Naive thymus-derived CD8-positive, alpha-beta T cell (primary cell): ENCODE data around the gene PLA2G2E. TPM values are rescaled to one million over a fixed set of nuclear protein-coding genes. Genes with fewer than 3 reads are reported as not detected.

Experiments used
- ATAC-seq, 2 donors: fragments of 150-1000 bp; cut with Tn5 transposase in 1 of 2; sonication (Bioruptor Pico), chemical (Tn5 transposase) in 1 of 2; 1 replicate in 1 of 2; 2 replicates in 1 of 2; pipeline ENCODE4 v1.10.0; 2021; ENCODE audit warnings: mild to moderate bottlenecking in 2 of 2, moderate library complexity in 2 of 2
- POLR2A ChIA-PET: fragments of 350-600 bp; sonication (Branson Sonifier 250); formaldehyde crosslinking; loops from one replicate; lab custom pipeline; 2021; ENCODE audit warnings: antibody characterized with exemption; lab: Charles Lee
- DNase-seq, 10 donors: peaks; one replicate each; pipeline versions ENCODE4 v3.0.0 to v3.0.0-alpha.2; 2020 to 2022
- H3K27ac Mint-ChIP-seq, 10 donors: one replicate each; pipeline ENCODE4 v1.8.0; 2020 to 2022; ENCODE audit warnings: mild to moderate bottlenecking in 10 of 10, mixed read lengths in 10 of 10, moderate library complexity in 4 of 10, inconsistent platforms in 1 of 10
- H3K27me3 Mint-ChIP-seq, 5 donors: one replicate each; pipeline ENCODE4 v1.8.0; 2021 to 2022; ENCODE audit warnings: mixed read lengths in 5 of 5
- H3K36me3 Mint-ChIP-seq, 3 donors: one replicate each; pipeline ENCODE4 v1.8.0; 2020 to 2022; ENCODE audit warnings: mixed read lengths in 3 of 3, mild to moderate bottlenecking in 2 of 3, inconsistent platforms in 1 of 3
- H3K4me1 Mint-ChIP-seq, 4 donors: one replicate each; pipeline ENCODE4 v1.8.0; 2021 to 2022; ENCODE audit warnings: mixed read lengths in 4 of 4
- H3K4me3 Mint-ChIP-seq, 10 donors: one replicate each; pipeline ENCODE4 v1.8.0; 2020 to 2022; ENCODE audit warnings: mild to moderate bottlenecking in 10 of 10, mixed read lengths in 10 of 10, moderate library complexity in 6 of 10, inconsistent platforms in 1 of 10
- H3K9me3 Mint-ChIP-seq, 9 donors: one replicate each; pipeline ENCODE4 v1.8.0; 2020 to 2022; ENCODE audit warnings: mixed read lengths in 9 of 9, mild to moderate bottlenecking in 3 of 9, inconsistent platforms in 1 of 9, moderate library complexity in 1 of 9
- polyA plus RNA-seq, 3 donors: library from polyadenylated mRNA; unstranded; fragments of 300-500 nt; fragmentation: Illumina TruSeq; gene quantifications; one replicate each; pipeline ENCODE4 v1.2.3, GENCODE V29; 2021
- total RNA-seq, 8 experiments: library from RNA in 2 of 8; stranded (reverse) in 2 of 8; gene quantifications; one replicate each; pipeline ENCODE4 v1.2.3 and lab custom pipeline; 2021 to 2026

The PLA2G2E gene, protein sequence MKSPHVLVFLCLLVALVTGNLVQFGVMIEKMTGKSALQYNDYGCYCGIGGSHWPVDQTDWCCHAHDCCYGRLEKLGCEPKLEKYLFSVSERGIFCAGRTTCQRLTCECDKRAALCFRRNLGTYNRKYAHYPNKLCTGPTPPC
- not detected for total RNA-seq
- not detected for polyA plus RNA-seq
- total RNA-seq (lab: John Stamatoyannopoulos, UW) = 0 reads per million in 6 experiments

- no peak within 1 kb of the TSS for H3K4me3 Mint-ChIP-seq
- peaks cover 1 to 10% (median 5%) of the 10 kb centered on the region in 5 donors for H3K27me3 Mint-ChIP-seq
- ATAC-seq (no peak), DNase-seq (no peak)
- H3K27ac Mint-ChIP-seq = no peak within 1 kb of the TSS
- H3K4me1 Mint-ChIP-seq = peaks cover 0 to 2% (median 0%) of the 10 kb centered on the region in 4 donors
- POLR2A ChIA-PET = no interaction called here
- H3K36me3 Mint-ChIP-seq = no peaks in the 10 kb centered on the region
- H3K9me3 Mint-ChIP-seq = no peaks in the 10 kb centered on the region
Measured at GRCh38 chr1:19923137-19923952, at the start of gene PLA2G2E. Gene PLA2G2E (minus strand): TSS chr1:19923617. CDS start chr1:19923559, 58 bp downstream.

DNA sequence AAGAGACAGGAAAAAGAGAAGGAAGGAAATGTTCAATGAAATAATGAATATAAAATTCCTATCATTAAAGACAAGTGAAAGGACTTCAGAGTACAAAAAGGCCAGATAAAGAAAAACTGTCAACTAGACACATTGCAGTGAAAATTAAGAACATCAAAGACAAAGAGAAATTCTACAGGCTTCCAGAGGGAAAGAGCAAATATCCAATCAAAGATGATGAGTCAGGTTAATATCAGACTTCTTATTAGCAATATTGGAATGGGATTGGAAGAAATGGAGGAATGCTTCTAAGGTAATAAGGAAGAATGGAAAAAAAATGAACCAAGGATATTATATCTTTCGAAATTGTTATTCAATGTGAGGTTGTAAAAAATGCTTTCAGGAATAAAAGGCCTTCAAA is 48.2 kb upstream of the PLA2G2E start:
- Mint-ChIP-seq H3K4me1 (no peaks in the 10 kb centered on the region), H3K27me3 (peaks cover 18 to 52% (median 42%) of the 10 kb centered on the region in 5 donors), H3K36me3 (no peaks in the 10 kb centered on the region), H3K9me3 (no peaks in the 10 kb centered on the region), H3K4me3 (no peak overlapping the region), H3K27ac (no peak overlapping the region)
- no peak for ATAC-seq
- no peak for DNase-seq
- POLR2A ChIA-PET = no interaction called here

GRCh38 chr1:19969898-19970660 is 46.7 kb upstream of the PLA2G2E start:
- H3K4me3 Mint-ChIP-seq = no peak overlapping the region
- H3K27me3 Mint-ChIP-seq = peaks cover 19 to 55% (median 37%) of the 10 kb centered on the region in 5 donors
- H3K36me3 Mint-ChIP-seq = no peaks in the 10 kb centered on the region
- H3K4me1 Mint-ChIP-seq = no peaks in the 10 kb centered on the region
- DNase-seq = no peak
- no peaks in the 10 kb centered on the region for H3K9me3 Mint-ChIP-seq
- ATAC-seq = no peak
- POLR2A ChIA-PET = no interaction called here
- no peak overlapping the region for H3K27ac Mint-ChIP-seq

DNA sequence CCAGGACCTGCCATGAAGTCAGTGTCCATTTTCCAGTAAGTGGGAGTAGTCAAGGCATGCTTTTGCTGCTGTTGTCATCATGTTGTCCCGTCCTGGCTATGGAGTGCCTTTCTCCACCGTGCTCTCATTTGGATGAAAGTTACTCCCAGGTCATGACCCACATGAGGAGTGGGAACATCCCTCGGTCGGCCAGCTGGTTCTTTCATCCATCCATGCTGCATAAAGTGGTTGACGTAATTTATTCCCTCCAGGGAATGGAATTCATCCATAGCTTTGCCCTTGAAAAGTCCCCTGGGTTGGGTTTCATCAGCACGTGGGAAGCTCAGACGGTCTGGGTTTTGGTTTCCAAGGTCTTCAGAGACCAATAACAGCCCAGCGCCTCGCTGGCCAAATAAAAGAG is 44.4 kb upstream of the PLA2G2E start:
- DNase-seq (no peak), ATAC-seq (no peak)
- Mint-ChIP-seq H3K4me3 (no peak overlapping the region), H3K9me3 (peaks cover 0 to 14% (median 5%) of the 10 kb centered on the region in 9 donors), H3K36me3 (peaks cover 0 to 7% (median 0%) of the 10 kb centered on the region in 3 donors), H3K27ac (no peak overlapping the region), H3K27me3 (peaks cover 19 to 70% (median 54%) of the 10 kb centered on the region in 5 donors), H3K4me1 (no peaks in the 10 kb centered on the region)
- POLR2A ChIA-PET = no interaction called here

DNA sequence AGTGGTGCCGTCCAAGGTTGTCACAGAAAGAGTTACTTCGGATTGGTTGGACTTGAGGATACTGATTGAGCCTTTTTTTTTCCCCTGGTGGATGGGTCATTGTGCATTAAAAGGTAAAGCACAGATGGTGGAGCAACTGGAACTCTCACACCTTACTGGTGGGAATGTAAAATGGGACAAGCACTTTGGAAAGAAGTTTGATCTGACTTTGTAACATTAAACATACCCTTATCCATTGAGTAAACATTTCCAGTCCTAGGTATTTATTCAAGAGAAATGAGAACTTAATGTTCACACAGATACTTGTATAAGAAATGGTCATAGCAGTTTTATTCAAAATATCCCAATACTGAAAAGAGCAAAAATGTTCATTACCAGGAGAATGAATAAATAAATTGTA is 41.1 kb upstream of the PLA2G2E start:
- Mint-ChIP-seq H3K4me1 (no peaks in the 10 kb centered on the region), H3K27me3 (peaks cover 23 to 66% (median 52%) of the 10 kb centered on the region in 5 donors), H3K9me3 (peaks cover 0 to 24% (median 10%) of the 10 kb centered on the region in 9 donors), H3K4me3 (no peak overlapping the region), H3K27ac (no peak overlapping the region), H3K36me3 (peaks cover 0 to 13% (median 2%) of the 10 kb centered on the region in 3 donors)
- ATAC-seq = no peak
- POLR2A ChIA-PET = no interaction called here
- DNase-seq = no peak

DNA sequence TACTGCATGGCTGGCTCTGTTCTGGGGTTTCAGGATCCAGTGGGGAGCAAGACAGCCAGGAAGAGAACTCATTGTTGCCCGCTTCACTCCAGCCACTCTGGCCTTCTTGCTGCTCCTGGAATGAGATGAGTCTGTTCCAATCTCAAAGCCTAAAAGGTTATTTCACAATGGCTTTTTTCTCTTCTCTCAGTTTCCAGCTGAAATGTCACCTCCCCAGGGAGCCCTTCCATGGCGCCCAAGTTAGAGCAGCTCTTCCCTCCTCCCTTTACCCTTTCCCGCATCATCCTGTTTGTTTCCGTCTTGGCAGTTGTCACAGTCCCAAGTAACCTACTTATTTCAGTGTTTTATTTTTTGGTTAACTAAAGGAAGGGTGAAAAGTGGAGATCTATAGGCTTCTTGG is 40.2 kb upstream of the PLA2G2E start:
- Mint-ChIP-seq H3K4me3 (no peak overlapping the region), H3K27me3 (peaks cover 23 to 63% (median 52%) of the 10 kb centered on the region in 5 donors), H3K9me3 (peaks cover 0 to 24% (median 10%) of the 10 kb centered on the region in 9 donors), H3K27ac (no peak overlapping the region), H3K36me3 (peaks cover 0 to 13% (median 2%) of the 10 kb centered on the region in 3 donors), H3K4me1 (no peaks in the 10 kb centered on the region)
- POLR2A ChIA-PET = no interaction called here
- DNase-seq = no peak
- no peak for ATAC-seq

DNA sequence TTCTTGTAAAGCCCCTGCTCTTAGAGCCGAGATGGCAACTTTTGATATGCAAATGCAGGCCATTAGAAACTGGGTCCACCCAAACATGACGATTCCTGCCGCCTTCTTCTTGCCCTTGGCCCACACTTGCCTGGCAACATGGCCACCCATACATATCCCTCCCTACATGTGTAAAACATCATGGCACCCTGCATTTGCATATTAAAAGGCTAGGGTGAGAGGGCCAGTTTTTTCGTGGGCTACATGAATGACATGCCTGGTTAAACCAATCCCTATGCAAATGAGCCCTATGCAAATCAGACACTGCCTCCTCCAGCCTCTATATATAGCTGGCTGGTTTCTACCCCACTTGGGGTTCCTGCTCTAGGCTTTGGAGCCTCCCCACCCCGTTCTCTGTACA is 37.2 kb upstream of the PLA2G2E start:
- H3K9me3 Mint-ChIP-seq = peaks cover 0 to 24% (median 10%) of the 10 kb centered on the region in 9 donors
- no peaks in the 10 kb centered on the region for H3K4me1 Mint-ChIP-seq
- no peak overlapping the region for H3K27ac Mint-ChIP-seq
- POLR2A ChIA-PET = no interaction called here
- H3K27me3 Mint-ChIP-seq = peaks cover 20 to 66% (median 50%) of the 10 kb centered on the region in 5 donors
- ATAC-seq (no peak), DNase-seq (no peak)
- peaks cover 0 to 17% (median 2%) of the 10 kb centered on the region in 3 donors for H3K36me3 Mint-ChIP-seq
- no peak overlapping the region for H3K4me3 Mint-ChIP-seq

DNA sequence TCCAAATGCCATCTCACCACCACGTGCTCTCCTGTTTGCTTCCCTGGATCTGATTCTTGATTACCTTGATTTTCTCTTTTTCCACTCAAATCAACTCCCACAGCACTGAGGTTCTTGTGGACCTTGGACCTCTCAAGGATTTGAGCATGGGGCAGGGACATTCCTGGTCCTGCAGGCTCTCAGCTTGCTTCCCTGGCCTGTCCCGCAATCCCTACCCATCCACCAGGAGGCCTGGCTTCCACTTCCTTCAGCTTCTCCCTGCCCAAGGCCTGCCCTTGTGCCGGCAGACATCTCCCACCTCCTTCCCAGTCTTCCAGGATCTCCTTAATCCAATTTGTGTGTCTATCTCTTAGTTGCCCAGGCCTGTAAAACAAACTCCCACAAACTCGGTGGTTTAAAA is 34.4 kb upstream of the PLA2G2E start:
- Mint-ChIP-seq H3K9me3 (peaks cover 0 to 21% (median 5%) of the 10 kb centered on the region in 9 donors), H3K27ac (no peak overlapping the region), H3K36me3 (peaks cover 0 to 17% (median 2%) of the 10 kb centered on the region in 3 donors), H3K4me3 (no peak overlapping the region), H3K4me1 (no peaks in the 10 kb centered on the region), H3K27me3 (peaks cover 28 to 60% (median 44%) of the 10 kb centered on the region in 5 donors)
- no peak for ATAC-seq
- POLR2A ChIA-PET = no interaction called here
- no peak for DNase-seq

- ATAC-seq (no peak), DNase-seq (no peak)
- peaks cover 0 to 11% (median 4%) of the 10 kb centered on the region in 9 donors for H3K9me3 Mint-ChIP-seq
- H3K4me1 Mint-ChIP-seq = no peaks in the 10 kb centered on the region
- no peak overlapping the region for H3K27ac Mint-ChIP-seq
- H3K27me3 Mint-ChIP-seq = peaks cover 23 to 62% (median 36%) of the 10 kb centered on the region in 5 donors
- POLR2A ChIA-PET = no interaction called here
- no peak overlapping the region for H3K4me3 Mint-ChIP-seq
- peaks cover 0 to 11% (median 0%) of the 10 kb centered on the region in 3 donors for H3K36me3 Mint-ChIP-seq
Measured at GRCh38 chr1:19955534-19956170, 32.2 kb upstream of the PLA2G2E start.

DNA sequence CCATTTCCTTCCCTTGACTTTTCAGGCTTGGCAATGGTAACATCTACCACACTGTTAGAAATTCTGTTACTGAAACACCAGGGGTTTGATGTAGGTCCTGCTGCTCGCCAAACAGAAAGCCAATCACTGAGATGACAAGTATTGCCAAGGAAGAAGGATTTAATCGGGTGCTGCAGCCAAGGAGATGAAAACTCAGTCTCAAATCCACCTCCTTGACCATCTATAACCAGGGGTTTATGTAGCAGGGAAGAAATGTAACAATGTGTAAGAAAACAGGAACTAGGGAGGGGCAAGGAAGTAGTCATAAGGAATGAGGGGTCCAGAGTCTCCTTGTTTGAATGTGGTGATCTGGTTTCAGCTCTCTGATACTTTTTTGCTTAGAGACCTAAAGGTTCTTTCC is 30.6 kb upstream of the PLA2G2E start:
- DNase-seq (no peak), ATAC-seq (no peak)
- Mint-ChIP-seq H3K36me3 (peaks cover 0 to 11% (median 0%) of the 10 kb centered on the region in 3 donors), H3K27me3 (peaks cover 24 to 69% (median 37%) of the 10 kb centered on the region in 5 donors), H3K4me1 (no peaks in the 10 kb centered on the region), H3K9me3 (peaks cover 0 to 11% (median 4%) of the 10 kb centered on the region in 9 donors), H3K4me3 (no peak overlapping the region), H3K27ac (no peak overlapping the region)
- POLR2A ChIA-PET = no interaction called here

- POLR2A ChIA-PET = no interaction called here
- ATAC-seq (no peak), DNase-seq (no peak)
- Mint-ChIP-seq H3K27ac (no peak overlapping the region), H3K4me1 (no peaks in the 10 kb centered on the region), H3K4me3 (no peak overlapping the region), H3K27me3 (peaks cover 22 to 55% (median 36%) of the 10 kb centered on the region in 5 donors), H3K36me3 (no peaks in the 10 kb centered on the region), H3K9me3 (peaks cover 0 to 4% (median 0%) of the 10 kb centered on the region in 9 donors)
Measured at GRCh38 chr1:19949016-19949415, 25.6 kb upstream of the PLA2G2E start.

- H3K4me1 Mint-ChIP-seq = no peaks in the 10 kb centered on the region
- POLR2A ChIA-PET = no interaction called here
- H3K4me3 Mint-ChIP-seq = no peak overlapping the region
- DNase-seq = no peak
- no peaks in the 10 kb centered on the region for H3K36me3 Mint-ChIP-seq
- no peak for ATAC-seq
- no peak overlapping the region for H3K27ac Mint-ChIP-seq
- peaks cover 14 to 34% (median 25%) of the 10 kb centered on the region in 5 donors for H3K27me3 Mint-ChIP-seq
- peaks cover 0 to 2% (median 0%) of the 10 kb centered on the region in 9 donors for H3K9me3 Mint-ChIP-seq
Measured at GRCh38 chr1:19946971-19947370, 23.6 kb upstream of the PLA2G2E start.
